ENCODE measurements around the gene TMEM95. TPM values are rescaled to one million over a fixed set of nuclear protein-coding genes. Genes with fewer than 3 reads are reported as not detected.

Gene TMEM95
- total RNA-seq, 1 experiment from 2014 or later = not detected

DNA sequence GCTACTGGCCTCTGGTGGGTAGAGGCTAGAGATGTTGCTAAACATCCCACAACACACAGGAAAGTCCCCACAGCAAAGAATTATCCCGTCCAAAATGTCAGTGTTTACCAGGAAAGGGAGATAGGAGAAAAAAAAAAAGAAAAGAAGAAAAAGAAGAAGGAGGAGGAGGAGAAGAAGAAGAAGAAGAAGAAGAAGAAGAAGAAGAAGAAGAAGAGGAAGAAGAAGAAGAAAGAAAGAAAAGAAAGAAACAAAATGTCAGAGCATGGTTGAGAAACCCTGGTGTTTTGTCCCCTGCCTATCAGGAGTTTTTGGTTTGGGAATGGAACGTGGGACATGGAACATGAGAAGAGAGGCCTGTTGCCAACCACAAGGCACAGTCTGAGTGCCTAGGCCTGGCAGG, 2.4 kb downstream of the TMEM95 start (continued):
- TF ChIP-seq JUND (IDR thresholded peaks at IDR 0.05) (no peak), SRF (IDR thresholded peaks at IDR 0.05; ENCODE audit: low read depth) (no peak), ZFX (IDR thresholded peaks at IDR 0.05) (no peak), ZNF274 (IDR thresholded peaks at IDR 0.05; ENCODE audit: low read depth, low read length) (no peak), CEBPB (IDR thresholded peaks at IDR 0.05; ENCODE audit: low read depth) (no peak), POLR2AphosphoS5 (IDR thresholded peaks at IDR 0.05; ENCODE audit: low read depth, low read length) (no peak), RAD21 (IDR thresholded peaks at IDR 0.05; ENCODE audit: low read depth) (no peak), FOSL1 (IDR thresholded peaks at IDR 0.05; ENCODE audit: low read depth) (no peak)

DNA sequence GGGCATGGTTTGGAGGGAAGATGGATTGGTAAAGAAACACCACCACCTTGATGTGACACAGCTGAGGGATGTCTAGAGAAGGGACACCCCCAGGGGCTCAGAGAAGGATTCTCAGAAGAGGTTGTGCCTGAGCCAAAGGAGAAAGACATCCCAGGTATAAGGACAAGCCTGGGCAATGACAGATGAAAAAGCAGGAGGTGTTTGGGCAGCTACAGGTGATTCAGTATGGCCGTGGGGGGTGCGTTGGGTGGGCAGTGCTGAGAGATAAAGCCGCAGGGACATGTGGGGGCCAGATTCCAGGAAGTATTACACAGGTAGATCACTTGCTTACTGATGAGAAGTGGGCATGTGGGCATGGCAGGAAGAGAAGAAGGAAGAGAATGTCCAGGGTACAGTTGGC, 7.0 kb downstream of the TMEM95 start:
- no peak overlapping the region for H3K9ac ChIP-seq (ENCODE audit: low read length)
- TF ChIP-seq, protein P1, sequence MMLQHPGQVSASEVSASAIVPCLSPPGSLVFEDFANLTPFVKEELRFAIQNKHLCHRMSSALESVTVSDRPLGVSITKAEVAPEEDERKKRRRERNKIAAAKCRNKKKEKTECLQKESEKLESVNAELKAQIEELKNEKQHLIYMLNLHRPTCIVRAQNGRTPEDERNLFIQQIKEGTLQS (IDR thresholded peaks at IDR 0.05) = no peak
- TF ChIP-seq, protein P2, sequence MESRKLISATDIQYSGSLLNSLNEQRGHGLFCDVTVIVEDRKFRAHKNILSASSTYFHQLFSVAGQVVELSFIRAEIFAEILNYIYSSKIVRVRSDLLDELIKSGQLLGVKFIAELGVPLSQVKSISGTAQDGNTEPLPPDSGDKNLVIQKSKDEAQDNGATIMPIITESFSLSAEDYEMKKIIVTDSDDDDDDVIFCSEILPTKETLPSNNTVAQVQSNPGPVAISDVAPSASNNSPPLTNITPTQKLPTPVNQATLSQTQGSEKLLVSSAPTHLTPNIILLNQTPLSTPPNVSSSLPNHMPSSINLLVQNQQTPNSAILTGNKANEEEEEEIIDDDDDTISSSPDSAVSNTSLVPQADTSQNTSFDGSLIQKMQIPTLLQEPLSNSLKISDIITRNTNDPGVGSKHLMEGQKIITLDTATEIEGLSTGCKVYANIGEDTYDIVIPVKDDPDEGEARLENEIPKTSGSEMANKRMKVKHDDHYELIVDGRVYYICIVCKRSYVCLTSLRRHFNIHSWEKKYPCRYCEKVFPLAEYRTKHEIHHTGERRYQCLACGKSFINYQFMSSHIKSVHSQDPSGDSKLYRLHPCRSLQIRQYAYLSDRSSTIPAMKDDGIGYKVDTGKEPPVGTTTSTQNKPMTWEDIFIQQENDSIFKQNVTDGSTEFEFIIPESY (IDR thresholded peaks at IDR 0.05; ENCODE audit: extremely low read depth, insufficient replicate concordance, low read length) = no peak
- TF ChIP-seq, protein P3, sequence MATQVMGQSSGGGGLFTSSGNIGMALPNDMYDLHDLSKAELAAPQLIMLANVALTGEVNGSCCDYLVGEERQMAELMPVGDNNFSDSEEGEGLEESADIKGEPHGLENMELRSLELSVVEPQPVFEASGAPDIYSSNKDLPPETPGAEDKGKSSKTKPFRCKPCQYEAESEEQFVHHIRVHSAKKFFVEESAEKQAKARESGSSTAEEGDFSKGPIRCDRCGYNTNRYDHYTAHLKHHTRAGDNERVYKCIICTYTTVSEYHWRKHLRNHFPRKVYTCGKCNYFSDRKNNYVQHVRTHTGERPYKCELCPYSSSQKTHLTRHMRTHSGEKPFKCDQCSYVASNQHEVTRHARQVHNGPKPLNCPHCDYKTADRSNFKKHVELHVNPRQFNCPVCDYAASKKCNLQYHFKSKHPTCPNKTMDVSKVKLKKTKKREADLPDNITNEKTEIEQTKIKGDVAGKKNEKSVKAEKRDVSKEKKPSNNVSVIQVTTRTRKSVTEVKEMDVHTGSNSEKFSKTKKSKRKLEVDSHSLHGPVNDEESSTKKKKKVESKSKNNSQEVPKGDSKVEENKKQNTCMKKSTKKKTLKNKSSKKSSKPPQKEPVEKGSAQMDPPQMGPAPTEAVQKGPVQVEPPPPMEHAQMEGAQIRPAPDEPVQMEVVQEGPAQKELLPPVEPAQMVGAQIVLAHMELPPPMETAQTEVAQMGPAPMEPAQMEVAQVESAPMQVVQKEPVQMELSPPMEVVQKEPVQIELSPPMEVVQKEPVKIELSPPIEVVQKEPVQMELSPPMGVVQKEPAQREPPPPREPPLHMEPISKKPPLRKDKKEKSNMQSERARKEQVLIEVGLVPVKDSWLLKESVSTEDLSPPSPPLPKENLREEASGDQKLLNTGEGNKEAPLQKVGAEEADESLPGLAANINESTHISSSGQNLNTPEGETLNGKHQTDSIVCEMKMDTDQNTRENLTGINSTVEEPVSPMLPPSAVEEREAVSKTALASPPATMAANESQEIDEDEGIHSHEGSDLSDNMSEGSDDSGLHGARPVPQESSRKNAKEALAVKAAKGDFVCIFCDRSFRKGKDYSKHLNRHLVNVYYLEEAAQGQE (IDR thresholded peaks at IDR 0.05; ENCODE audit: low read depth) = no peak
- TF ChIP-seq CEBPB (IDR thresholded peaks at IDR 0.05; ENCODE audit: low read depth) (no peak), TCF7L2 (IDR thresholded peaks at IDR 0.05; ENCODE audit: borderline replicate concordance, extremely low read depth, insufficient read depth, insufficient read length) (no peak), EZH2 (IDR thresholded peaks at IDR 0.05) (no peak), EGR1 (IDR thresholded peaks at IDR 0.05; ENCODE audit: low read depth) (no peak), YY1 (IDR thresholded peaks at IDR 0.05; ENCODE audit: extremely low read depth, insufficient replicate concordance, low read depth, low read length) (no peak), POLR2AphosphoS5 (IDR thresholded peaks at IDR 0.05; ENCODE audit: low read depth, low read length) (no peak), CBX3 (IDR thresholded peaks at IDR 0.05; ENCODE audit: low read depth) (no peak), SRF (IDR thresholded peaks at IDR 0.05; ENCODE audit: low read depth) (no peak)
- TF ChIP-seq, protein P4, sequence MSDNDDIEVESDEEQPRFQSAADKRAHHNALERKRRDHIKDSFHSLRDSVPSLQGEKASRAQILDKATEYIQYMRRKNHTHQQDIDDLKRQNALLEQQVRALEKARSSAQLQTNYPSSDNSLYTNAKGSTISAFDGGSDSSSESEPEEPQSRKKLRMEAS (IDR thresholded peaks at IDR 0.05) = no peak
- H3K4me1 ChIP-seq (ENCODE audit: control insufficient read depth in 1 of 2, insufficient read depth in 2 of 2, low read length in 2 of 2) = peaks cover 11 to 23% of the 10 kb centered on the region in 2 experiments
- no peaks in the 10 kb centered on the region for H3K36me3 ChIP-seq (ENCODE audit: control insufficient read depth in 1 of 2, insufficient read depth in 2 of 2, low read length in 2 of 2)
- no peaks in the 10 kb centered on the region for H4K20me1 ChIP-seq (ENCODE audit: insufficient read depth)
- CTCF ChIA-PET = interaction anchor here (1.5 kb wide), 1 partner anchor 199 kb away, joined by 3 read pairs; no protein-coding TSS in a partner anchor
- no peak overlapping the region for H3K4me3 ChIP-seq (replicated peaks in 1 of 2; ENCODE audit: low read depth in 1 of 2, low read length in 2 of 2)
- no peak overlapping the region for H3K4me2 ChIP-seq (ENCODE audit: low read length)
- POLR2A ChIA-PET = no interaction called here
- intact Hi-C loops (cut with micrococcal nuclease) = no loop called here
- H3K79me2 ChIP-seq (ENCODE audit: insufficient read depth, low read length) = no peaks in the 10 kb centered on the region
- H3K27ac ChIP-seq (ENCODE audit: low read depth, low read length) = no peak overlapping the region
- no peaks in the 10 kb centered on the region for H3K27me3 ChIP-seq (ENCODE audit: insufficient read depth, low read length)
- no TSS peak for BruUV-seq (replicated peaks)
- H3K9me3 ChIP-seq (ENCODE audit: control insufficient read depth in 1 of 2, insufficient read depth in 1 of 2, low read depth in 1 of 2, low read length in 2 of 2) = no peaks in the 10 kb centered on the region
- no peaks in the 10 kb centered on the region for H3K9me2 ChIP-seq (ENCODE audit: insufficient read depth)
- DNase-seq (ENCODE audit: low read depth, low spot score) (no peak), ATAC-seq (no peak)
- H2AFZ ChIP-seq (ENCODE audit: low read depth, low read length, poor library complexity, severe bottlenecking) = no peak overlapping the region
- RAD21 ChIA-PET (ENCODE audit: low non-redundant PET in 1 of 2, low total read pairs in 2 of 2, uncharacterized antibody in 2 of 2, unreplicated experiment in 2 of 2) = no interaction called here
